Memory B cell (primary cell): ENCODE results near the gene RNF157.
A peak's percentile ranks its signal among the peaks of the same experiment; 100 is the strongest.

Experiments used
- ATAC-seq: fragments of 150-1000 bp; cut with Tn5 transposase; 2 replicates; pipeline ENCODE4 v1.10.0; 2021; ENCODE audit warnings: low read depth, mild to moderate bottlenecking, moderate library complexity
- DNase-seq, 2 donors: peaks; one replicate each; pipeline ENCODE4 v3.0.0; 2022; ENCODE audit warnings: low spot score in 2 of 2
- H3K27ac Mint-ChIP-seq: one replicate; pipeline ENCODE4 v1.8.0; 2022; ENCODE audit warnings: mild to moderate bottlenecking, moderate library complexity, mixed read lengths
- H3K27me3 Mint-ChIP-seq: one replicate; pipeline ENCODE4 v1.8.0; 2022; ENCODE audit warnings: mixed read lengths
- H3K36me3 Mint-ChIP-seq: one replicate; pipeline ENCODE4 v1.8.0; 2022; ENCODE audit warnings: mild to moderate bottlenecking, mixed read lengths
- H3K4me1 Mint-ChIP-seq: one replicate; pipeline ENCODE4 v1.8.0; 2022; ENCODE audit warnings: mixed read lengths
- H3K4me3 Mint-ChIP-seq: one replicate; pipeline ENCODE4 v1.8.0; 2022; ENCODE audit warnings: mild to moderate bottlenecking, moderate library complexity, mixed read lengths
- H3K9me3 Mint-ChIP-seq: one replicate; pipeline ENCODE4 v1.8.0; 2022; ENCODE audit warnings: mixed read lengths

Gene RNF157

GRCh38 chr17:76131051-76131691 lies 109.1 kb downstream of the RNF157 start:
- Mint-ChIP-seq H3K9me3 (no peaks in the 10 kb centered on the region), H3K4me1 (peaks cover 6% of the 10 kb centered on the region), H3K4me3 (no peak overlapping the region), H3K27me3 (peaks cover 14% of the 10 kb centered on the region), H3K27ac (no peak overlapping the region), H3K36me3 (no peaks in the 10 kb centered on the region)
- DNase-seq (no peak), ATAC-seq (no peak)

GRCh38 chr17:76130473-76130872 lies 109.8 kb downstream of the RNF157 start:
- no peak overlapping the region for H3K27ac Mint-ChIP-seq

GRCh38 chr17:76125922-76126321 lies 114.4 kb downstream of the RNF157 start:
- Mint-ChIP-seq H3K4me1 (peaks cover 17% of the 10 kb centered on the region), H3K9me3 (no peaks in the 10 kb centered on the region), H3K27me3 (peaks cover 5% of the 10 kb centered on the region), H3K36me3 (no peaks in the 10 kb centered on the region), H3K4me3 (no peak overlapping the region), H3K27ac (no peak overlapping the region)
- DNase-seq (no peak), ATAC-seq (no peak)

More at GRCh38 chr17:76130473-76130872, 109.8 kb downstream of the RNF157 start:
- peaks cover 6% of the 10 kb centered on the region for H3K4me1 Mint-ChIP-seq
- H3K9me3 Mint-ChIP-seq = no peaks in the 10 kb centered on the region
- H3K4me3 Mint-ChIP-seq = no peak overlapping the region
- H3K36me3 Mint-ChIP-seq = no peaks in the 10 kb centered on the region
- H3K27me3 Mint-ChIP-seq = peaks cover 14% of the 10 kb centered on the region
- DNase-seq (no peak), ATAC-seq (no peak)

GRCh38 chr17:76125391-76125675 lies 115.0 kb downstream of the RNF157 start:
- no peaks in the 10 kb centered on the region for H3K27me3 Mint-ChIP-seq
- ATAC-seq (no peak), DNase-seq (no peak)
- H3K4me1 Mint-ChIP-seq = peaks cover 14% of the 10 kb centered on the region
- no peaks in the 10 kb centered on the region for H3K36me3 Mint-ChIP-seq
- no peak overlapping the region for H3K27ac Mint-ChIP-seq
- no peak overlapping the region for H3K4me3 Mint-ChIP-seq
- no peaks in the 10 kb centered on the region for H3K9me3 Mint-ChIP-seq

- Mint-ChIP-seq H3K4me1 (peaks cover 14% of the 10 kb centered on the region), H3K27ac (no peak overlapping the region), H3K27me3 (no peaks in the 10 kb centered on the region), H3K9me3 (no peaks in the 10 kb centered on the region), H3K36me3 (no peaks in the 10 kb centered on the region), H3K4me3 (no peak overlapping the region)
- DNase-seq (no peak), ATAC-seq (no peak)
Observed at GRCh38 chr17:76124582-76125390, 115.5 kb downstream of the RNF157 start.

GRCh38 chr17:76123749-76124581 lies 116.3 kb downstream of the RNF157 start:
- H3K27ac Mint-ChIP-seq = no peak overlapping the region
- peaks cover 2% of the 10 kb centered on the region for H3K27me3 Mint-ChIP-seq
- DNase-seq (no peak), ATAC-seq (no peak)
- H3K4me3 Mint-ChIP-seq = no peak overlapping the region
- H3K4me1 Mint-ChIP-seq = peaks cover 14% of the 10 kb centered on the region
- H3K9me3 Mint-ChIP-seq = no peaks in the 10 kb centered on the region
- no peaks in the 10 kb centered on the region for H3K36me3 Mint-ChIP-seq

GRCh38 chr17:76123191-76123499 lies 117.1 kb downstream of the RNF157 start:
- no peak overlapping the region for H3K27ac Mint-ChIP-seq
- no peaks in the 10 kb centered on the region for H3K9me3 Mint-ChIP-seq

GRCh38 chr17:76122431-76123190 lies 117.7 kb downstream of the RNF157 start:
- Mint-ChIP-seq H3K4me1 (peaks cover 14% of the 10 kb centered on the region), H3K27ac (no peak overlapping the region), H3K4me3 (no peak overlapping the region), H3K36me3 (no peaks in the 10 kb centered on the region), H3K27me3 (peaks cover 2% of the 10 kb centered on the region), H3K9me3 (no peaks in the 10 kb centered on the region)
- DNase-seq (no peak), ATAC-seq (no peak)

More at GRCh38 chr17:76123191-76123499, 117.1 kb downstream of the RNF157 start:
- H3K4me1 Mint-ChIP-seq = peaks cover 14% of the 10 kb centered on the region
- H3K36me3 Mint-ChIP-seq = no peaks in the 10 kb centered on the region
- DNase-seq (no peak), ATAC-seq (no peak)
- H3K4me3 Mint-ChIP-seq = no peak overlapping the region
- H3K27me3 Mint-ChIP-seq = peaks cover 2% of the 10 kb centered on the region

GRCh38 chr17:76121932-76122430 lies 118.3 kb downstream of the RNF157 start:
- Mint-ChIP-seq H3K4me3 (no peak overlapping the region), H3K4me1 (peaks cover 14% of the 10 kb centered on the region), H3K27me3 (peaks cover 2% of the 10 kb centered on the region), H3K27ac (peak overlapping the region; percentile 74), H3K36me3 (no peaks in the 10 kb centered on the region), H3K9me3 (no peaks in the 10 kb centered on the region)
- ATAC-seq = peak; percentile 15
- DNase-seq = peak in 1 of 2 donors; percentile 43

GRCh38 chr17:76120658-76121008 lies 119.7 kb downstream of the RNF157 start:
- peaks cover 14% of the 10 kb centered on the region for H3K4me1 Mint-ChIP-seq
- H3K27me3 Mint-ChIP-seq = peaks cover 2% of the 10 kb centered on the region
- no peak overlapping the region for H3K27ac Mint-ChIP-seq
- H3K4me3 Mint-ChIP-seq = no peak overlapping the region
- no peaks in the 10 kb centered on the region for H3K9me3 Mint-ChIP-seq
- DNase-seq = no peak
- ATAC-seq = no peak
- H3K36me3 Mint-ChIP-seq = no peaks in the 10 kb centered on the region

- Mint-ChIP-seq H3K27ac (no peak overlapping the region), H3K4me3 (no peak overlapping the region)
- ATAC-seq = no peak
Observed at GRCh38 chr17:76119409-76120371, 120.6 kb downstream of the RNF157 start.

GRCh38 chr17:76115138-76115754 lies 125.0 kb downstream of the RNF157 start:
- Mint-ChIP-seq H3K4me1 (no peaks in the 10 kb centered on the region), H3K27me3 (peaks cover 2% of the 10 kb centered on the region), H3K9me3 (no peaks in the 10 kb centered on the region), H3K36me3 (peaks cover 2% of the 10 kb centered on the region), H3K4me3 (no peak overlapping the region), H3K27ac (no peak overlapping the region)
- DNase-seq = no peak
- no peak for ATAC-seq

More at GRCh38 chr17:76119409-76120371, 120.6 kb downstream of the RNF157 start:
- Mint-ChIP-seq H3K9me3 (no peaks in the 10 kb centered on the region), H3K27me3 (peaks cover 2% of the 10 kb centered on the region), H3K36me3 (no peaks in the 10 kb centered on the region), H3K4me1 (peaks cover 14% of the 10 kb centered on the region)
- no peak for DNase-seq
